H9 (cell line): Measurements from ENCODE around the gene PRKRA. TPM values are rescaled to one million over a fixed set of nuclear protein-coding genes. Genes with fewer than 3 reads are reported as not detected.
"Not testable (repeated sequence)": the region's sequence is repeated elsewhere in the genome, so short reads cannot be mapped to it uniquely, and the experiment has no call there.

Source experiments
- DNase-seq: peaks from one replicate; pipeline ENCODE4 v3.0.0-alpha.2; 2017
- H2AFZ ChIP-seq: one replicate; pipeline ENCODE4 v1.6.1; 2013; ENCODE audit warnings: mild to moderate bottlenecking, low read length, control low read depth, moderate library complexity
- H2AK5ac ChIP-seq: 2 replicates; pipeline ENCODE4 v1.6.1; 2013; ENCODE audit warnings: low read length, control low read depth, mixed read lengths; ENCODE audit not compliant: insufficient read length
- H2BK120ac ChIP-seq: one replicate; pipeline ENCODE4 v1.6.1; 2013; ENCODE audit warnings: low read depth, mild to moderate bottlenecking, low read length, control low read depth, inconsistent platforms; ENCODE audit not compliant: poor library complexity, severe bottlenecking
- H2BK12ac ChIP-seq: 2 replicates; pipeline ENCODE4 v1.6.1; 2013; ENCODE audit warnings: low read length, control low read depth, mixed read lengths, low read depth; ENCODE audit not compliant: insufficient read length
- H2BK15ac ChIP-seq: 2 replicates; pipeline ENCODE4 v1.6.1; 2013; ENCODE audit warnings: low read depth, low read length, control low read depth
- H2BK20ac ChIP-seq: one replicate; pipeline ENCODE4 v1.6.1; 2013; ENCODE audit warnings: low read depth, mild to moderate bottlenecking, low read length, control low read depth, inconsistent platforms; ENCODE audit not compliant: poor library complexity, severe bottlenecking
- H2BK5ac ChIP-seq: 2 replicates; pipeline ENCODE4 v1.6.1; 2013; ENCODE audit warnings: low read length, control low read depth, mixed read lengths; ENCODE audit not compliant: insufficient read length
- H3K14ac ChIP-seq: 2 replicates; pipeline ENCODE4 v1.6.1; 2013; ENCODE audit warnings: low read length, control low read depth; ENCODE audit not compliant: insufficient read depth
- H3K18ac ChIP-seq: 2 replicates; pipeline ENCODE4 v1.6.1; 2013; ENCODE audit warnings: low read depth, mild to moderate bottlenecking, mixed read lengths, low read length, control low read depth; ENCODE audit not compliant: insufficient read length
- H3K23ac ChIP-seq: 2 replicates; pipeline ENCODE4 v1.6.1; 2013; ENCODE audit warnings: low read length, control low read depth, mixed read lengths, low read depth; ENCODE audit not compliant: insufficient read length
- H3K23me2 ChIP-seq: 2 replicates; pipeline ENCODE4 v1.6.1; 2013; ENCODE audit warnings: low read depth, mild to moderate bottlenecking, mixed read lengths, low read length, control low read depth; ENCODE audit not compliant: insufficient read length, poor library complexity, severe bottlenecking
- H3K27ac ChIP-seq: 2 replicates; pipeline ENCODE4 v1.5.1; 2013; ENCODE audit warnings: low read length, control low read depth, mixed read lengths, low read depth; ENCODE audit not compliant: insufficient read length
- H3K27me3 ChIP-seq: 2 replicates; pipeline ENCODE4 v1.6.1; 2013; ENCODE audit warnings: low read length, control low read depth, inconsistent platforms; ENCODE audit not compliant: insufficient read depth
- H3K4ac ChIP-seq: 2 replicates; pipeline ENCODE4 v1.6.1; 2013; ENCODE audit warnings: low read depth, mild to moderate bottlenecking, control low read depth, inconsistent platforms, low read length, moderate library complexity
- H3K4me1 ChIP-seq: 2 replicates; pipeline ENCODE4 v1.6.1; 2013; ENCODE audit warnings: low read length, control low read depth, inconsistent platforms; ENCODE audit not compliant: insufficient read depth
- H3K4me2 ChIP-seq: 2 replicates; pipeline ENCODE4 v1.6.1; 2013; ENCODE audit warnings: low read length, control low read depth, mixed read lengths; ENCODE audit not compliant: insufficient read length, insufficient read depth
- H3K56ac ChIP-seq: 2 replicates; pipeline ENCODE4 v1.6.1; 2013; ENCODE audit warnings: low read depth, mild to moderate bottlenecking, mixed read lengths, low read length, control low read depth; ENCODE audit not compliant: insufficient read length
- H3K79me1 ChIP-seq: 2 replicates; pipeline ENCODE4 v1.6.1; 2013; ENCODE audit warnings: low read depth, mild to moderate bottlenecking, moderate library complexity, low read length, control low read depth, inconsistent platforms; ENCODE audit not compliant: insufficient read depth, poor library complexity, severe bottlenecking
- H3K79me2 ChIP-seq: 2 replicates; pipeline ENCODE4 v1.6.1; 2013; ENCODE audit warnings: low read length, control low read depth, inconsistent platforms; ENCODE audit not compliant: insufficient read depth
- H3K9ac ChIP-seq: 2 replicates; pipeline ENCODE4 v1.6.1; 2013; ENCODE audit warnings: low read length, control low read depth, mixed read lengths; ENCODE audit not compliant: insufficient read length; ENCODE audit errors: extremely low read depth
- H3K9me3 ChIP-seq: one replicate; pipeline ENCODE4 v1.6.1; 2013; ENCODE audit warnings: low read depth, low read length, inconsistent platforms; ENCODE audit not compliant: control insufficient read depth
- H3T11ph ChIP-seq: one replicate; pipeline ENCODE4 v1.6.1; 2013; ENCODE audit warnings: mild to moderate bottlenecking, low read length, control low read depth, inconsistent platforms
- H4K20me1 ChIP-seq: one replicate; pipeline ENCODE4 v1.6.1; 2013; ENCODE audit not compliant: control insufficient read depth, insufficient read length, insufficient read depth
- H4K5ac ChIP-seq: 2 replicates; pipeline ENCODE4 v1.6.1; 2013; ENCODE audit warnings: low read depth, mild to moderate bottlenecking, mixed read lengths, low read length, control low read depth; ENCODE audit not compliant: insufficient read length
- H4K8ac ChIP-seq: replicated peaks from 2 replicates; pipeline ENCODE4 v1.6.1; 2013; ENCODE audit warnings: low read length, control low read depth, mixed read lengths, low read depth; ENCODE audit not compliant: insufficient read length
- H4K91ac ChIP-seq: 2 replicates; pipeline ENCODE4 v1.6.1; 2013; ENCODE audit warnings: low read depth, mild to moderate bottlenecking, moderate library complexity, mixed read lengths, low read length, control low read depth; ENCODE audit not compliant: insufficient read length
- H3K27ac Mint-ChIP-seq, 3 experiments: 2 replicates in 2 of 3; 3 replicates in 1 of 3; pipeline ENCODE4 v1.8.0; 2020 to 2021; ENCODE audit warnings: mixed read lengths in 3 of 3, mild to moderate bottlenecking in 1 of 3, moderate library complexity in 1 of 3
- H3K27me3 Mint-ChIP-seq: 2 replicates; pipeline ENCODE4 v1.8.0; 2021; ENCODE audit warnings: low read depth, mild to moderate bottlenecking, moderate library complexity, mixed read lengths
- H3K36me3 Mint-ChIP-seq, 3 experiments: 2 replicates in 2 of 3; 3 replicates in 1 of 3; pipeline ENCODE4 v1.8.0; 2020 to 2021; ENCODE audit warnings: low read depth in 3 of 3, mixed read lengths in 3 of 3; ENCODE audit not compliant: insufficient read depth in 1 of 3
- H3K4me1 Mint-ChIP-seq, 2 experiments: 2 replicates each; pipeline ENCODE4 v1.8.0; 2020; ENCODE audit warnings: mixed read lengths in 2 of 2
- H3K4me3 Mint-ChIP-seq, 2 experiments: 2 replicates in 1 of 2; 3 replicates in 1 of 2; pipeline ENCODE4 v1.8.0; 2020 to 2021; ENCODE audit warnings: mild to moderate bottlenecking in 2 of 2, mixed read lengths in 2 of 2, moderate library complexity in 1 of 2
- H3K9me3 Mint-ChIP-seq, 2 experiments: 2 replicates in 1 of 2; 3 replicates in 1 of 2; pipeline ENCODE4 v1.8.0; 2020; ENCODE audit warnings: mild to moderate bottlenecking in 2 of 2, mixed read lengths in 2 of 2, moderate library complexity in 1 of 2
- CTCF ChIP-seq: fragments of 200-600 bp; sonication (generic); conservative IDR thresholded peaks from 3 replicates; pipeline ENCODE4 v1.8.0; 2021; ENCODE audit warnings: antibody characterized with exemption, mild to moderate bottlenecking
- WGBS: extraction: QIAGEN DNeasy Blood & Tissue Kit; methylation state at CpG from one replicate; pipeline ENCODE4 v1.1.7; 2013; ENCODE audit warnings: missing lambda C conversion rate, low lambda C conversion rate, mixed read lengths; ENCODE audit not compliant: insufficient read length; ENCODE audit errors: extremely low coverage; 5-methylcytosine and 5-hydroxymethylcytosine counted together
- total RNA-seq: library from RNA; stranded (reverse); gene quantifications from 2 replicates; pipeline ENCODE4 v1.2.1, GENCODE V29; 2021

Gene PRKRA
- total RNA-seq, 1 experiment from 2014 or later: 61.5 TPM

- H2BK120ac ChIP-seq: no peak overlapping the region
- no peaks in the 10 kb centered on the region for H3K9me3 Mint-ChIP-seq
- TF ChIP-seq CTCF: no peak
Observed at GRCh38 chr2:178473373-178473772, 22.4 kb upstream of the PRKRA start.

DNA sequence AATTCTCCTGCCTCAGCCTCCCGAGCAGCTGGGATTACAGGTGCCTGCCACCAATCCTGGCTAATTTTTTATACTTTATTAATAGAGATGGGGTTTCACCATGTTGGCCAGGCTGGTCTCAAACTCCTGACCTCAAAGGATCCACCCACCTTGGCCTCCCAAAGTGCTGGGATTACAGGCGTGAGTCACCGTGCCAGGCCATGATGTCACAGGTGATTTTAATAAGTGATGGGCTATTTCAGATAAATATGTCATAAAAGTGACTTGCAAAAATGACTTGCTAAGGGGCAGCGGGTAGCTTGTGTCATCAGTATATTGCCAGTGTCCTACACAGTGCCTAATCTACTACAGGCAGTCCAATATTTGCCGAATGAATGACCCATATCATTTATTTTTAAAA lies 20.3 kb upstream of the PRKRA start:
- H3K9ac ChIP-seq, H3K56ac ChIP-seq, H2AK5ac ChIP-seq, H4K5ac ChIP-seq, H3K4me3 Mint-ChIP-seq, H4K20me1 ChIP-seq, H3K27ac Mint-ChIP-seq, H3K23me2 ChIP-seq, H3K23ac ChIP-seq, H2BK120ac ChIP-seq, H4K91ac ChIP-seq, H2BK20ac ChIP-seq, H3K27me3 Mint-ChIP-seq, H2BK12ac ChIP-seq, H3K79me1 ChIP-seq, H3K14ac ChIP-seq, H2AFZ ChIP-seq, H3K79me2 ChIP-seq, H3K36me3 Mint-ChIP-seq, H3K4ac ChIP-seq, H3K9me3 Mint-ChIP-seq, H3K27me3 ChIP-seq, H3K4me2 ChIP-seq, H3K4me1 Mint-ChIP-seq, H3K4me1 ChIP-seq, H3K18ac ChIP-seq, H3K9me3 ChIP-seq, H4K8ac ChIP-seq, H2BK15ac ChIP-seq, DNase-seq, H2BK5ac ChIP-seq, H3K27ac ChIP-seq, H3T11ph ChIP-seq: not testable (repeated sequence)
- WGBS: no CpG with 5 or more reads among the region's 5 CpGs

More at GRCh38 chr2:178473373-178473772, 22.4 kb upstream of the PRKRA start:
- H3K4me1 Mint-ChIP-seq: 0 out of 4 replicates have a peak, but pooled peaks cover 0 to 4% of the 10 kb centered on the region in 2 experiments
- Histone ChIP-seq H3K56ac (no peak overlapping the region), H3K18ac (no peak overlapping the region), H4K91ac (no peak overlapping the region), H4K5ac (no peak overlapping the region), H3K4me1 (no peaks in the 10 kb centered on the region), H4K8ac (no peak overlapping the region), H3K9ac (no peak overlapping the region), H3K9me3 (no peaks in the 10 kb centered on the region), H3K14ac (no peak overlapping the region), H2BK12ac (no peak overlapping the region), H3T11ph (no peak overlapping the region), H2AK5ac (no peak overlapping the region), H3K79me1 (no peaks in the 10 kb centered on the region), H4K20me1 (no peaks in the 10 kb centered on the region), H2BK5ac (no peak overlapping the region), H3K27ac (no peak overlapping the region), H3K27me3 (no peaks in the 10 kb centered on the region), H3K79me2 (no peaks in the 10 kb centered on the region), H2BK20ac (no peak overlapping the region), H3K23ac (no peak overlapping the region), H3K4ac (no peak overlapping the region), H3K4me2 (no peak overlapping the region), H2BK15ac (no peak overlapping the region), H3K23me2 (no peaks in the 10 kb centered on the region), H2AFZ (no peak overlapping the region)
- WGBS: no CpG with 5 or more reads among the region's 2 CpGs
- H3K27me3 Mint-ChIP-seq: no peaks in the 10 kb centered on the region
- no peak for DNase-seq
- H3K36me3 Mint-ChIP-seq: no peaks in the 10 kb centered on the region
- H3K27ac Mint-ChIP-seq: peak overlapping the region in 1 of 3 experiments; percentile 70; a peak in 1 of 7 replicates
- H3K4me3 Mint-ChIP-seq: no peak overlapping the region
